ENCODE data around the gene ST3GAL3.
"Not testable (repeated sequence)": the region's sequence is repeated elsewhere in the genome, so short reads cannot be mapped to it uniquely, and the experiment has no call there.

The ST3GAL3 gene

DNA sequence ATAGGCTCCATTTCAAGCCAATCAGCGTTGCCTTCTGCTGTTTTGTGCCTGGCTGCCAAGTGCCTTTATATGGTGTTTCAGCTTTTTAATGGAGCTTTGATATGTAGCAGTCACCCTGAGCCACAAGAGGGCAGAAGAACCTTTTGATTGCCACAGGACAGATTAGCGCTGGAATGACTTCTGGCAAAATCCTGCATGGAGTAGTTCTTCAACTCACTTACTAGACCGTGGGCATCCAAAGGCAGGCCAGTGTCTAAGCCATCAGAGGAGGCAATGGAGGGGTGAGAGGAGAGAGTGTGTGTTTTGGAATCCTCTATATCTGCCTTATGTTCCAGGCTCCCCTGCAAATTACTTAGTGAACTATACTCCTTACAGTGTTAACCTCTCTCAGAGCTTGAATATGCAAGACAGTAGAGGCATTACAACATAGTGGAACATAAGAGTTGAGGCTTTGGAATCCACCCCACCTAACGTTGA lies 56.2 kb downstream of the ST3GAL3 start:
- peak; percentile 19 for DNase-seq

DNA sequence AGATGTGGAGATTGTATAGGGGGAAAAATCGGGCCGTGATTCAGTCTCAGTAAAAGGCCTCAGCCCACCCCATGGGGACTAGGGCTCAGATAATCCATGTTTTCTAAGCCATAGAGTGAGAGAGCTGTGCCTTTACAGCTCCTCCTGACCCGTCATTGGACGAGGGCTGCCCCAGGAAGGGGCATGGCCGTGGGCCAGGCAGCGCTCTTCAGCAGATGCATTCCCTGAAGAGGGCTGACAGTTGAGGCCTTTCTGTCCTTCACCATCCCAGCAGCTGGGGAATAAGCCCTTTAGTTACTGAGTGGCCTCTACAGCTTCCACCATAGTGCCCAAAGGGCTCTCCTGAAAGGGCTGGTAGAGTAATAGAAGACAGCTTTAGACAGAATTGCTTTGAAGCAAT lies 57.2 kb downstream of the ST3GAL3 start:
- no peak for DNase-seq

DNA sequence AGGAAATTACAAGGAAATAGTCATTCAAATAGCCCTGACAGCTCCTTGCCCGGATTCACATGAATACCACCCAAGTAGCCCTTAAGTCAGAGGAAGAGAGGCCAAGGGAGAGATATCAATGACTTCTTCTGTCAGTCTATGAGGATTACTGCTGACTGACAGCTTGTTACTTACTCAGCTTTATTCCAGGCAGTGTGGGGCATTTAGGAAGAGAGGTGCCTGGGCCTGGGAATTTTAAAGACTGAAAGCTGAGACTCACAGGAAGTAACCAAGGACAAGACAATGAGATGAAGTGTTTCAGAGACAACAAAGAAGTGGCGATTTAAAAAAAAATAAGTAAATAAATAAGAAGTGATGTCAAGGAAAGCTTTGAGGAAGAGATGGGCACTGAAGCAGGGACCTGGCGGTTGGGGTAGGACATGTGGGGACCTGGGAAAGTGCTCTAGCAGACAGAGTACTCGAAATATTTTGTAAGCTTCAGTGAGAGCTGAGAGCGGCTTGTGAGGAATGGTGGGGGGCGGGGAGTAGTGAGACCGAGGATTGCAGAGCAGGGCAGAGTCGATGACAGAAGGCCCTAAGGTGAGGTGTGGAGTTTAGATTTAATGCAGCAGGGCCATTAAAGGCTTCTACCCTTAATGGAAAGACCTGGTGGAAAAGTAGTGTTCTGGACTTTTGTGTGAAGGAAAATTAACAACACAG lies 58.9 kb downstream of the ST3GAL3 start:
- DNase-seq: no peak

DNA sequence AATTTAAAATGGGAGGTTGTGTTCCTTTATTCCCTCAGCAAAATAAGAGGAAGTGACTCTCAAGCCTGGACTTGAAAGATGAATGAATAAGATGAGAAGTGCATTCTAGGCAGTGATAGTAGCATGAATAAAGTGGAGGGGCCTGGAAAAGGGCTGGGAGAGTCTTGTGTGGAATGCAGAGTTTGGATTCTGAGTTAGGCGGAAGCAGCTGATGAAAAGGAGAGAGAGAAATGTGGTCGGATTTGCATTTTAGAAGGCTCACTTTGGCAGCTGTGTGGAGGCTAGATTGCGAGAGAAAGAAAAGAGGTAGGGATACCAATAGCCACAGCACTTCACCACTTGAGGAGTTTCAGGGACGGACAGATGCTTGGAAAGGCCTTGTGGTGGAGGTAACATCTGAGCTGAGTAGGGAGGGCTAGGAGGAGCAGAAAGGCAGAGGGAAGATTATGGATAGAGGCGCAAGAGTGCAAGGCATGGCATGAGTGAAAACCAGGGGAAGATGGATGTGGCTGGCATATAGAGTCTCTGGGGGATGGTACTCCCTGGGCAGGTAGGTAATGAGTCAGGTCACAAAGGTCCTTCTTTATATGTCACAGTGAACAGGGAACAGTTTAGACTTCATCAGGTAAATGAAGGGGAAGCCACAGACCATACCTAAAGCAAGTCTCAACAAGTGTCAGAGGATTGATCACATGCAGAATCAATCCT lies 59.6 kb downstream of the ST3GAL3 start:
- DNase-seq: no peak

DNA sequence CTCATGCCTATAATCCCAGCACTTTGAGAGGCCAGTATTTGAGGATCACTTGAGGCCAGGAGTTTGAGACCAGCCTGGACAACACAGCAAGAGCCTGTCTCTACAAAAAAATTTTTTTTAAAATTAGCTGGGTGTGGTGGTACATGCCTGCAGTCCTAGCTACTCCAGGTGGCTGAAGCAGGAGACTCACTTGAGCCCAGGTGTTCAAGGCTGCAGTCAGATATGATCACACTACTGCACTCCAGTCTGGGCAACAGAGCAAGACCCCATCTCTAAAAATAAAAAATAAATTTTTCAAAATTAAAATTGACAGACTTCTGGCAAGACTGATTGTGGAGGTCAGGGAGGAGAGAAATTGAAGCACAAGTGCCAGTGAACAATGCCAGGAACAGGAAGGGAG lies 60.8 kb downstream of the ST3GAL3 start:
- DNase-seq: no peak

DNA sequence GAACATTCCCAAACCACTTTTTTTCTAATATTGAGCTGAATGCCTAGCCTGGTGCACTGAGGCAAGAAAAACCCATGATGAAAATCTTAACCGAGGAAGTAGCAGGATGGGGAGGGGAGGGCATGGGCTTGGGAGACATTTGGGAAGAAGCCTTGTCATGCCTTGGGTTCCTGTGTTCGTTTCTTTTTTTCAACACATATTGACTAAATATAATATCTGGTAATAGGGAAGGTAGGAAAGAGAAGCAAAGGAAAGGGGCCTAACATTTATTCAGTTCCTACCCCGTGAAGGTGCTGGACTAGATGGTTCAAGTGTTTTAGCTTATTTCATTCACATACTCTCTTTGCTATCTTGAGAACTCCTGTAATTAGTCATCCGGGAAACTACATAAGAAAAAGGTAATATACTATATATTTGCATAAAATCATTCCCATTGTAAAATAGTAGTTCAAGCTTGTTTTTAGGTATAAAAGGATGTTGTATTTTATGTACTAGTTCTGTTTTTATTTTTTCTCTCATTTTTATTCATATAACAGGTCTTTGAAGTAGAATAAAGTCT lies 62.1 kb downstream of the ST3GAL3 start:
- no peak for DNase-seq

DNA sequence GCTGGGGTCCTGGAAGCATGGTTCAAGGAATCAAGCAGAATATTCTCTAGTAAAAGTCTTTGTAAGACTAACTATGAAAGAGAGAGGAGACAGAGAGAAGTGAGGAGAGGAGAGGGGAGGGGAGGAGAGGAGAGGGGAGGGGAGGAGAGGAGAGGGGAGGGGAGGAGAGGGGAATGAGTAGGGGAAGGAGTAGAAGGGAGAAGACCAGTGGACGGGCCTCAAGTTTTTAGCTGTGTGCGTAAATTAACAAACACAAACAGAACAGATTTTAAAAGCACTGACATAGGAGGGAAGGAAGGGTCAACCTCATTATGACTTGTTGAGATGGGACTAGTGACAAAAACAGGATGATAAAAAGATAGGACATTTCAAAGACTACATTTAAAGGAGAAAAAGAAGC lies 62.8 kb downstream of the ST3GAL3 start:
- no peak for DNase-seq

DNA sequence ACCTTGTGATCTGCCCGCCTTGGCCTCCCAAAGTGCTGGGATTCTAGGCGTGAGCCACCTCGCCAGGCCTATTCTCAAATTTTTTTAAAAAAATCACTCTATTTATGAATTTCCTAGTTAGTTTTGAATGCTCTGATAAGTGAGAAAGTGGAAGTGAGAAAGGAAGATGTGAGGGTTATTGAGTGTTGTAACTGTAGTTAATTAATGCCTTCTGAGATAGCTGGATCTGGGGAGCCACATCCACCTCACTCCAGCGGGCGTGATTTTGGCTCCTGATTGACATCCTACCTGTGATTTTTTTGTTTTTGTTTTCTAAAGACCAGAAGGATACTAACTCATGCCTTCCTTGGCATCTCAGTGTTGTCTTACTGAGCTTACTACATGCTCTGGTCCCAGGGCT lies 65.6 kb downstream of the ST3GAL3 start:
- DNase-seq: no peak

DNA sequence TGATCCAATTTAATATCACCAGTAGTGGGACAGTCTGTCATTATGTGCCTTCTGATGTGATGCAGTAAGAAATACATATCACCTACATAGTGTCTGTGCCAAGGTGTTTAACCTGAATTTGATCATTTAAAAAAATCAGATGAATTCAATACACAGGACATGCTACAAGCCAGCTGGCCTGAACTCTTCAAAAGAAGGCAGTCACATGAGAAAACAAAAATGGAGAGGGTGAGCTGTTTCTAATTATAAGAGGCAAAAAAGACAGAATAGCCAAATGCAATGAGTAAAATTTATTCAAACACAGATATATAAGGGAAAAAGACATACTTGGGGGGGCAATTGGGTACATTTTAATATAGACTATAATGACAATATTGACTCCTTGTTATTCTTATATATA lies 66.5 kb downstream of the ST3GAL3 start:
- DNase-seq: no peak

DNA sequence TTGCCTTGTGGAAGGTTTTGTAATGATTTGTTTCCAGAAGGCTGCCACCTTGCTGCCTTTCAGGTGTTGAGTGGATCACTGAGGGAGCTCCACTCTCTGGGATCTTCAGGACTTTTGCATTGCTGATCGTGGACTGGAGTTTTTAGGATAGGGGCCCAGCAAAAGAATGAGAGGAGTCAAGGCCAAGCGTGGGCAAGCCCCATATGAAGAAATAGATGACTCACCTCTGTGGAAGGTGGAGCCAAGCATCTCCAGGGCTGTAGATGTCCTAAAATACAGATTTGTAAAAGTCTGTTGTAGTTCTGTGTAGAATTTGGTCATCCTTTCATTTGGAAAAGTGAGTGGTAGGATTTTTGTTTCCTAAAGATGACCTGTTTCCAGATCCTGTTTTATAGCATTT lies 67.0 kb downstream of the ST3GAL3 start:
- DNase-seq: no peak

DNA sequence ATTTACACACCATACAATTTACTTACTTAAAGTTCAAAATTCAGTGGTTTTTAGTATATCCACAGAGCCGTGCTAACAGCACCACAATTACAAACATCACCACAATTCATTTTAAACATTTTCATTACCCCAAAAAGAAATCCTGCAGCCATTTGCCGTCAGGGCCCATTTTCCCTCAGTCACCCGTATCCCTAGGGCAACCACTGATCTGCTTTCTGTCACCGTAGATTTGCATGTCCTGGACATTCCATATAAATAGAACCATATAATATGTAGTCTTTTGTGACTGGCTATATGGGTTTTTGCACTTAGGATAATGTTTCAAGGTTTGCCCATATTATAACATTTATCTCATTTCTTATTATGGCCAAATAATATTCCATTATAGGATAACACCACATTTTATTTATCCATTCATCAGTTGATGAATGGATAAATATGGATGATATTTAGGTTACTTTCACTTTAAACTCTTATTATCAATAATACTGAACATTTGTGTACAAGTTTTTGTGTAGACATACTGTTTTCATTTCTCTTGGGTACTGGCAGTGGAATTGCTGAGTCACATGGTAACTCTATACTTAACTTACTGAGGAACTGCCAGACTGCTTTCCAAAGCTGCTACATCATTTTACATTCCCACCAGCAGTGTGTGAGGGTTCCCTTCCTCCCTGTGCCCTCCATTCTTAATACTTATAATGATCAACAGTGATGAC lies 68.9 kb downstream of the ST3GAL3 start:
- DNase-seq: no peak

DNA sequence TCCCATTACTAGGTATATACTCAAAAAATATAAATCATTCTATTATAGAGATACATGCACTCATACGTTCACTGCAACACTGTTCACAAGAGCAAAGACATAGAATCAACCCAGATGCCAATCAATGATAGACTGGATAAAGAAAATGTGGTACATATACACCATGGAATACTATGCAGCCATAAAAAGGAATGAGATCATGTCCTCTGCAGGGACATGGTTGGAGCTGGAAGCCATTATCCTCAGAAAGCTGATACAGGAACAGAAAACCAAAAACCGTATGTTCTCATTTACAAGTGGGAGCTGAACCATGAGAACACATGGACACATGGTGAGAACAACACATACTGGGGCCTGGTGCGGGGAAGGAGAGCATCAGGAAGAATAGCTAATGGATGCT lies 70.6 kb downstream of the ST3GAL3 start:
- not testable (repeated sequence) for DNase-seq

DNA sequence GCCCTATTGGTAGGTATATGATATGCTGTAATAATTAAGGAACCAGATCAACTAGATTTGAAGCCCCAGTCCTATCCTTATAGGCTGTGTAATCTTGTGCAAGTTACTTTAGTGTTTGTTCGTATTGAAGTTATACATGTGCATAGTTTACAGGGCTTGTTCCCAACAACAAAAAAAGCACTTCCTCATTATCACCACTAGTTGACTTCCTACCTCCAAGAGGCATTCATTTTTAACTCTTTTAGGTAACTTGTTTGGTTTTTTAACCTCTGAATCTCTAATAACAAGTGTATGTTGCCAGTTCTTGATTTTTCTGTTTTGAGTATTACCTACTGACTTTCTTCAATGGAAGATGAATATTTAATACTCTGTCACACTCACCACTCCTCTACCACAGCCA lies 71.9 kb downstream of the ST3GAL3 start:
- no peak for DNase-seq

DNA sequence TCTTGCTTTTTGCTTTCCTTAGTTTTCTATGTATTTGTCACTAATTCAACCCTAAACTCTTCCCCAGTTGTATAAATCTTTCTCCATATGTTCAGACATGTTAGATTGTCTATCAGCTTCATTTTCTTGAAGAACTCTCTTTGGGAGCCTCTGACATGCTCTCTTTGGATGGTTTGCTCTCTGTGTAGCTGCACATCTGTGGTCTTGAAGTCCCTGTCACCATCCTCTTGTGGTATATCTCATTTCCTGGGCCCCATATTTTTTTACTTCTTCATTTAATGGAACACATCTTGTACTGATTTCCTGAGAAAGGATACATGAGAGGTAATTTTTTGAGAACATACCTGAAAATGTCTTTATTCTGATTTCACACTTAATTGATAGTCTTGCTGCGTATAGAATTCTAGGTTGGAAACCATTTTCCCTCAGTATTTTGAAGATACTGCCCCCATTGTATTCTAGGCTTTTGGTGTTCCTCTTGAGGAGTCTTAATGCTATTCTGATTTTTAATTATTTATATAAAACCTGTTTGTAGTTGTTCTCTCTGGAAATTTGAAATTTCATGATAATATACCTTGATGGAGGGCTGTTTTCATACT lies 72.6 kb downstream of the ST3GAL3 start:
- DNase-seq: no peak

DNA sequence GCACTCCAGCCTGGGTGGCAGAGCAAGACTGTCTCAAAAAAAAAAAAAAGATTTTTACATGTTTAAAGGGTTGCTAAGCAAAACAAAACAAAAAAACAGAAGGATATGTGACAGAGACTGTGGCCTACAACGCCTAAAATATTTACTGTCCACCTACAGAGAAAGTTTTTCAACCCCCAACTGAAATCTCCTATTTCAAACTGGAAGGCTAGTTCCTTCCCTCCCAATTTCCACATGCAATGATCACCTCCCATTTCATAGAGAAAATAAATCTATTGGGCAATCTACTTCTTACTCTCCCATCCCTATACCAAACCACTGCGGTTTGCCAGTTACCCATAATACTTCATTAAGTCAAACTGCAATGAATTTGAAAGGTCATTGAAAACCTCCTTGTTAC lies 74.2 kb downstream of the ST3GAL3 start:
- no peak for DNase-seq

DNA sequence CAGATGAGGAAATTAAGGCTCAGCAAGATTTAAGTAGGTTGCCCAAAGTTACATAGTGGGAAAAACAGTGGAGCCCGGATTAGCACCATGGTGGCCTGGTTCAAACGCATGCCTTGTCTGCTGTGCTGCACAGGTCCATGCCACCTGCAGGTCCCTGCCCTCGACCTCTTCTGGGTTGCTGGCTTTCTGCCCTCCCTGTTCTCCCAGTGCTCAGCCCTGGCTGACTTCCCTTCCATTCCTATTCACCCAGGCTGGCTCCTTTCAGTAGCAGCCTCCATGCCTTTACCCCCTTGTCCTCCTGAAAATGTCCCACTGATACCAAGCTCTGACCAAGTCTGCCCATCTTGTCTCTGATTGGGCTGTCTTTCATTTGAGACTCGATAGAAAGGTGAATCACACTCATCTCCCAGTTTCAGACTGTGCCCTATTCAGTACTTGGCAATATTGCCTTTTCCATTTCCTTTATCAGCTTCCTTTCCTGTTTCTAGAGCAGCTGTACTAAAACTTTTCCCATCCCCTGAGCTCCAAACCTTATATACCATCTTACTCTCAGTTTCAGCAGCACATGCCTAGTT lies 75.8 kb downstream of the ST3GAL3 start:
- DNase-seq: no peak

DNA sequence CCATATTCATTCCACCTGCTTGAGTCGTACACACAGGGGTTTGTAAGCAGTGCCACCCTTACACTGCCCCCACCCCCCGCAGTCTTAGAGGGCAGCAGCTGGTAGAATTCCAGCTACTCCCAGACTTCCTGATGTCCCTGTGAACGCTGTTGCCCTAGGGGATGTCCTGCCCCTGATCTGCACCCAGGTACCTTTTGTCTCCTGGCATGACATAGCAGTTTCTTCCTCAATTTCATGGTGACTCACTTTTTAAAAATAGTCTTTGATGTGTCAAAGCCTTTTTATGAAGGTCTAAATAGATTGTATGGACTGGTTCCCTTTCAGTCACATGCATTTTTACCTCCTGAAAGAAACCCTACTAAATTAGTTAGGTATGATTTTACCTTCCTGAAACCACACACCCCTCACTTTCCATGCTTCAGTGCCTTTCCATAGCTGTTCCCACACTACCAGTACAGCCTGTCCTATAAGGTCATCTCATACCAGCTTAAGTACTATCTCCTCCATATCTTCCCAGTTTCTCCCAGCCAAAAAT lies 76.4 kb downstream of the ST3GAL3 start:
- DNase-seq: no peak

DNA sequence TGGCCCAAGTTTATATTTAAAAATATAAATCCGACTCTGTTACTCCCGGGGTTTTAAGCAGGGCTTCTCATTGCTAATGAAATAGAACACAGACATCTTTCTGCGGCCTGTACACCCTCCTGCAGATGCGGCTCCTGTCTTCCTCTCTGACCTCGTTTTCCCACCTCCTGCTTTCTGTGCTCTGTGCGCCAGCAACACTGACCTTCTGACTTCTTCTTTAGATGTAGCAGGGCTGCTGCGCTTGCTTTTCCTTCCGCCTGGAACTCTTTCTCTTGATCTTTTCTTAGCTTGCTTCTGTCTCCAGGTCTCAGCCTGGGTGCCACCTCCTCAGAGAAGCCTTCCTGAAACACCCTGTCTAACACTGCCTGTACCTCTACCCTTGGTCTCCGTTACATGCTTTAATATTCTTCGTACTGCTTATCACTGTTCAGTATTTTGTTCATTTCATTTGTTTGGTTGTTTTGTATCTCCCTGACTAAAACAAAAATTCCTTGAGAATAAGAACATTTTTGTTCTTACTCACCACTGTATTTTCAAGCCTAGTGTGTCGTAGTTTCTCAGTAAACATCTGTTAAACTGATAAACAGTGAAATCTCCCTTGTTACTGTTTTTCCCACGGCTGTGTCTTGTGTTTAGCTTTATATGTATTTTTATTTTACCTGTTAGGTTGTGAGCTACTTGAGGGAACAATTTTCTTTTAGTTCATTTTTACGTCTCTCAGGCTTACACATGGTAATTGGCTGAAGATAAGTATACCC lies 79.0 kb downstream of the ST3GAL3 start:
- DNase-seq: no peak

DNA sequence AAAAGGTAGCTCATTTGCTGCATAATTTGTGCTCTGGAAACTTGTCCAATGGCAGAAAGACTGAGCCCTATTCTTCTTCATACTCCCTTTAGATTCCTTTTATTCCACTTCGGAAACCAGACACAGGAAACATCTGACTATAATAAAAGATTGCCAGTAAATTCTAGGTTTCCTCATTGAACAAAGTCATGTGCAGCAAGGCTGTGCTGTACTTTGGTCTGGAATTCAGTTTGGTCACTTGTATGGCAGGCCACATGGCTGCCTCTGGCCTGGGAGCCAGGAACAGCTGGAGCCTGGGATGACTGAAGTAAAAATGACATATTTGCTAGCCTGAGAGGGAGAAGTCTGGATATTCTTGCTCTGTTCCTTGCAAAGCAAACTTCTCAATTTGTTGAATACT lies 79.6 kb downstream of the ST3GAL3 start:
- DNase-seq: no peak

DNA sequence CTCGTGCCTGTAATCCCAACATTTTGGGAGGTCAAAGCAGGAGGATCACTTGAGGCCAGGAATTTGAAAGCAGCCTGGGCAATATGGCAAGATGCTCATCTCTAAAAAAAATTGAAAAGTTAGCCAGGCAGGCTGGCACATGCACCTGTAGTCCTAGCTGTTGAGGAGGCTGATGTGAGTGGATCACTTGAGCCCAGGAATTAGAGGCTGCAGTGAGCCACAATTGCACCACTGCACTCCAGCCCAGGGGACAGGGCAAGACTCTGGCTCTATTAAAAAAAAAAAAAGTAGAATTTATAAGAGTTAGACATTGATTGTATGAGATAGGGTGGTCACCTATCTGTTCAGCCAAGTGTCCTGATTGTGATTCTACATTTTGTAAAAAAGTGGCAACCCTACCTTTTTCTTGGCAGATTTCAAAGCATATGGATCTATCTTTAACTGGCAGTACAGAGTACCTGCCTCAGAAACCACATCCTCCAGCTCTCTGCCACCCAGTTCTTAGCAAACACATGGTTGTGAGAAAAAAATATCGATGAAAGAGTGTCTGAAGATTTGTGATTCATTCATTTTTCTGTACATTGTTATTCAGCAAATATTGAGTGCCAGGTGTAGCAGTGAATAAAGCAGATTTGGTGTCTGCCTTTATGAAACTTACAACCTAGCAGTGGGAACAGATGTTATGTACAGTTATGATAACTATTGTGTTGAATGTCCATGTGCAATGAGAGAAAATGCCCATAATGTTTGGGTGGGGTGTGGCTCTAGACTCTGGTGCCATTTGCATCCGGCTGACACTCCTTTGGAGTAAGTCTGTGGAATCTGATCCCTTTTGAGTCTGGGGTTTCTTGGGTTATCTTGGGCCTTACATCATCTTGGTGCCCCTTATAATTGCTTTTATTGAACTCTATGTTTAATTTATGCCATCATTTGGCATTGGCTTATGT lies 82.5 kb downstream of the ST3GAL3 start:
- DNase-seq: no peak

DNA sequence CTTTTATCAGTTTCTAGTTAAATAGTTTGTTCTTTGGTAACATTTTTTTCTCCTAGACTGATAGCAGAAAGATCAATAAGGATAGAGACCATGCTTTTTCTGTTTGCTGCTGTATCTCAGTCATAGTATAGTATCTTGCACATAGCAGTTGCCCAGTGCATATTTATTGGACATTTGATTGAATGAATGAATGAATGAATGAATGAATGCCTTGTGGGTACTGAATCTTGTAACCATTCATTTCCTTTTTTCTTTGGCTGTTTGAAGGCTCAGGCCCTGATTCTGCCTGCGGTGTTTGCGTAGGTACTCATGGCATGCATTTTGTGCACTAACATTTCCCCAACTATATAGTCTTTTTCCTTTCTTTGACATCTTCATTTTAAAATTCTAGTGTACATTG lies 83.9 kb downstream of the ST3GAL3 start:
- no peak for DNase-seq

Data from activated naive CD4-positive, alpha-beta T cell treated with Interleukin-2 at 50 U/mL for 16 hours (primary cell).